OCI-LY7 (cell line): ENCODE results near the gene ZNF423.

Experiments
- CTCF ChIP-seq: fragments of 200-600 bp; sonication (generic); conservative IDR thresholded peaks from 2 replicates; pipeline ENCODE4 v1.5.1; 2014; ENCODE audit warnings: mild to moderate bottlenecking, antibody characterized with exemption, low read length, moderate library complexity, mixed read lengths
- EZH2phosphoT487 ChIP-seq: fragments of 200-600 bp; sonication (generic); IDR thresholded peaks from 2 replicates; pipeline ENCODE4 v1.6.1; 2018; ENCODE audit warnings: low read depth, borderline replicate concordance, mild to moderate bottlenecking, mixed run types, antibody characterized with exemption, low read length, moderate library complexity, mixed read lengths

- TF ChIP-seq CTCF: 0 out of 2 replicates have a peak, but pooled peaks have one; percentile 24
- TF ChIP-seq EZH2phosphoT487: no peak
Measured at GRCh38 chr16:49755313-49755620, 100.6 kb downstream of the ZNF423 start.
